Endothelial cell of umbilical vein (primary cell): ENCODE measurements around the gene HPCAL4.

Source experiments
- CTCF ChIP-seq, 2 donors: IDR thresholded peaks; 1 replicate in 1 of 2; 2 replicates in 1 of 2; pipeline ENCODE4 v1.5.1; 2011; ENCODE audit warnings: low read length in 2 of 2, mild to moderate bottlenecking in 2 of 2, moderate library complexity in 2 of 2, control low read depth in 1 of 2, inconsistent platforms in 1 of 2, low read depth in 1 of 2; ENCODE audit not compliant: insufficient read depth in 1 of 2; ENCODE audit errors: extremely low read depth in 1 of 2
- EZH2 ChIP-seq: IDR thresholded peaks from 2 replicates; pipeline ENCODE4 v1.6.1; 2012; ENCODE audit warnings: borderline replicate concordance, low read depth, mild to moderate bottlenecking, moderate library complexity, low read length, inconsistent platforms; ENCODE audit not compliant: severe bottlenecking
- MAX ChIP-seq: IDR thresholded peaks from 2 replicates; pipeline ENCODE4 v1.6.1; 2011; ENCODE audit not compliant: insufficient read depth, insufficient read length
- POLR2A ChIP-seq: IDR thresholded peaks from 2 replicates; pipeline ENCODE4 v1.6.1; 2012; ENCODE audit warnings: low read depth, mild to moderate bottlenecking, control low read depth, low read length

GRCh38 chr1:39688706-39689105 lies 2.5 kb downstream of the HPCAL4 start:
- TF ChIP-seq EZH2 (no peak), CTCF (IDR thresholded peaks at IDR 0.05; ENCODE audit: extremely low read depth in 1 of 2, insufficient read depth in 1 of 2, low read depth in 1 of 2, low read length in 2 of 2) (no peak), POLR2A (no peak), MAX (no peak)
